WTC11 (cell line): ENCODE data around the gene PPM1B.

Experiments
- CTCF ChIP-seq: fragments of 200-600 bp; IDR thresholded peaks from 2 replicates; pipeline ENCODE4 v1.8.0; 2022; ENCODE audit warnings: antibody characterized with exemption
- E2F1 ChIP-seq: sonication (generic); formaldehyde crosslinking; IDR thresholded peaks from 2 replicates; pipeline ENCODE4 v1.8.0; 2022; ENCODE audit warnings: mild to moderate bottlenecking, missing genetic modification reagents
- NR2C2 ChIP-seq: sonication (generic); formaldehyde crosslinking; IDR thresholded peaks from 2 replicates; pipeline ENCODE4 v1.8.0; 2022; ENCODE audit warnings: mild to moderate bottlenecking, missing genetic modification reagents
- ZBTB43 ChIP-seq: sonication (generic); formaldehyde crosslinking; IDR thresholded peaks from 2 replicates; pipeline ENCODE4 v1.8.1; 2023; ENCODE audit warnings: mild to moderate bottlenecking, missing genetic modification reagents

- no peak for TF ChIP-seq CTCF
- TF ChIP-seq ZBTB43, result no peak
- TF ChIP-seq NR2C2 (CRISPR knock-in tag), result no peak
- TF ChIP-seq E2F1 (CRISPR knock-in tag), result no peak
These were observed 21.9 kb downstream of the PPM1B start for GRCh38 chr2:44190526-44190925.
